OCI-LY7 (cell line): Measurements from ENCODE around the gene RCBTB2. TPM values are rescaled to one million over a fixed set of nuclear protein-coding genes. Genes with fewer than 3 reads are reported as not detected.

Source experiments
- BruUV-seq: library from RNA; stranded (reverse); fragments of 400-500 nt; replicated peaks from 2 replicates; lab custom pipeline; 2021; lab: Mats Ljungman, UMichigan
- CTCF ChIA-PET: fragments of 300-600 bp; sonication (Branson Sonifier 250); formaldehyde crosslinking; loops from one replicate; lab custom pipeline; 2022; ENCODE audit warnings: antibody characterized with exemption; ENCODE audit not compliant: unreplicated experiment; lab: Charles Lee
- POLR2A ChIA-PET: fragments of 300-600 bp; sonication (Branson Sonifier 250); formaldehyde crosslinking; loops from one replicate; lab custom pipeline; 2022; ENCODE audit warnings: antibody characterized with exemption; lab: Charles Lee
- DNase-seq: peaks from one replicate; pipeline ENCODE4 v3.0.0-alpha.2; 2015; ENCODE audit warnings: low spot score
- H2AFZ ChIP-seq: fragments of 200-600 bp; sonication (generic), shearing (Covaris generic); 2 replicates; pipeline ENCODE4 v1.6.1; 2014; ENCODE audit warnings: mild to moderate bottlenecking, antibody characterized with exemption, low read length, moderate library complexity
- H3K27ac ChIP-seq: fragments of 200-600 bp; sonication (generic); 2 replicates; pipeline ENCODE4 v1.5.1; 2014; ENCODE audit warnings: mixed run types, low read depth, mild to moderate bottlenecking, moderate library complexity, low read length, inconsistent platforms; ENCODE audit not compliant: poor library complexity, severe bottlenecking
- H3K36me3 ChIP-seq: fragments of 200-600 bp; sonication (generic); 2 replicates; pipeline ENCODE4 v1.6.1; 2014; ENCODE audit warnings: mild to moderate bottlenecking, antibody characterized with exemption, low read length, moderate library complexity, mixed read lengths; ENCODE audit not compliant: insufficient read depth
- H3K4me1 ChIP-seq: fragments of 200-600 bp; sonication (generic); 2 replicates; pipeline ENCODE4 v1.5.1; 2014; ENCODE audit warnings: mild to moderate bottlenecking, low read length; ENCODE audit not compliant: insufficient read depth, poor library complexity, severe bottlenecking
- H3K4me2 ChIP-seq: fragments of 200-600 bp; sonication (generic); 2 replicates; pipeline ENCODE4 v1.6.1; 2014; ENCODE audit warnings: mild to moderate bottlenecking, low read length
- H3K4me3 ChIP-seq: fragments of 200-600 bp; sonication (generic); 2 replicates; pipeline ENCODE4 v1.5.1; 2014; ENCODE audit warnings: mild to moderate bottlenecking, low read depth, low read length; ENCODE audit not compliant: poor library complexity, severe bottlenecking
- H3K79me2 ChIP-seq: fragments of 200-600 bp; sonication (generic); 2 replicates; pipeline ENCODE4 v1.6.1; 2016; ENCODE audit warnings: low read depth, mild to moderate bottlenecking, low read length, moderate library complexity, mixed read lengths; ENCODE audit not compliant: insufficient read depth
- H3K9me2 ChIP-seq: fragments of 200-600 bp; sonication (generic); 2 replicates; pipeline ENCODE4 v1.6.1; 2016; ENCODE audit warnings: mild to moderate bottlenecking, low read length, mixed read lengths; ENCODE audit not compliant: insufficient read depth
- H3K9me3 ChIP-seq: fragments of 200-600 bp; sonication (generic); 2 replicates; pipeline ENCODE4 v1.6.1; 2014; ENCODE audit warnings: mild to moderate bottlenecking, mixed run types, low read length, mixed read lengths
- H4K20me1 ChIP-seq: fragments of 200-600 bp; sonication (generic); 2 replicates; pipeline ENCODE4 v1.6.1; 2014; ENCODE audit warnings: mild to moderate bottlenecking, antibody characterized with exemption, low read length, moderate library complexity, mixed read lengths; ENCODE audit not compliant: insufficient read depth
- EZH2phosphoT487 ChIP-seq: fragments of 200-600 bp; sonication (generic); IDR thresholded peaks from 2 replicates; pipeline ENCODE4 v1.6.1; 2018; ENCODE audit warnings: low read depth, borderline replicate concordance, mild to moderate bottlenecking, mixed run types, antibody characterized with exemption, low read length, moderate library complexity, mixed read lengths
- intact Hi-C: fragments of 100-400 bp; cut with micrococcal nuclease; formaldehyde crosslinking; loops from one replicate; pipeline ENCODE4 v1.10.0; 2022; ENCODE audit not compliant: unreplicated experiment
- total RNA-seq, 2 experiments: library from RNA; depleted of rRNA in 1 of 2; stranded (reverse); fragments of >200 nt in 1 of 2; shearing (Covaris generic) in 1 of 2; gene quantifications; 2 replicates each; pipeline ENCODE4 v1.2.3, GENCODE V29; 2014 to 2022
- TF ChIP-seq, protein P1 (sequence below): fragments of 200-600 bp; sonication (generic); conservative IDR thresholded peaks from 2 replicates; pipeline ENCODE4 v1.5.1; 2014; ENCODE audit warnings: mild to moderate bottlenecking, antibody characterized with exemption, low read length, moderate library complexity, mixed read lengths

The RCBTB2 gene
- total RNA-seq, 2 experiments from 2014 or later = 7.2 to 9.0 TPM

DNA sequence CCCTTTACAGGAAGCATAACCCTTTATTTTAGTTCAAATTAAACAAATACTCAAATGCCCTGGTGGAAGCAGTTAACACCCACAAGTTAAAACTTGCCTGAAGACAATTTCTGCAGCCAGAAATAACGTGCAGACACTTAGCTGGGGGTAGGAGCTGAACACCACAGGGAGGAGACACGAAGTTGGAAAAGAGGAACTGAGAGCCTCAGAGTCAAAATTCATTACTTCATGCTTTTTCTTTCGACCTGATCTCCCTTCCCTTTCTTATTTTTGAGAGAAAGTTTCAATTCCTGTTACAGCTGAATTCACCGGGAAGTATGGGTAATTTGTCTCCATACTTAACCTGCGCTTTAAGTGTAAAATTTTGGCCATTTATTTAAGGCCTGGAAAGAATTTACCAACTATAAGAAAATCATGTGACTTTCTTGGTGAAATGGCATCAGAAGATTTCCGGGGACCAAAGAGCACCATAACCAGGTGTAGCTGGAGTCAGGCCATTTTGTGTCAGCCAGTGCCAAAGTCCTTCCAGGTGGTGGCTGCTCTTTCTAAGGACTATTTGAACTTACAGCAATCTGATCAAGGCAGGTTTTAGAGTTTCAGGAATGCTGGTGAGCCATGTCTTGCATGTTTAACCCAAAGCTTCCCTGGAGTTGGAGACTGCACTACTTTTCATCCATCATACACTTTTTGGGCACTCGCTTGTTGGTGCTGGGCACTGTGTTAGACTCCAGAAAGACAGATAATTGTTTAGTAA is 46.5 kb upstream of the RCBTB2 start:
- Histone ChIP-seq H3K9me3 (no peaks in the 10 kb centered on the region), H2AFZ (no peak overlapping the region), H3K4me3 (peak overlapping the region; percentile 41), H3K27ac (peak overlapping the region; percentile 65), H3K4me1 (peaks cover 44% of the 10 kb centered on the region), H3K79me2 (no peaks in the 10 kb centered on the region), H3K4me2 (peak overlapping the region; percentile 71), H4K20me1 (no peaks in the 10 kb centered on the region), H3K9me2 (no peaks in the 10 kb centered on the region), H3K36me3 (no peaks in the 10 kb centered on the region)
- ChIA-PET CTCF (interaction anchor here (0.7 to 1.3 kb wide), 7 partner anchors 10 to 541 kb away, joined by 3 to 6 read pairs (median 4); partner anchors contain the start of gene NUDT15), POLR2A (interaction anchor here (0.6 to 2.4 kb wide), 12 partner anchors 9 to 450 kb away, joined by 3 to 19 read pairs (median 5); partner anchors contain the start of gene RCBTB2)
- DNase-seq = peak; percentile 88
- no peak for TF ChIP-seq EZH2phosphoT487
- TF ChIP-seq, protein P1, sequence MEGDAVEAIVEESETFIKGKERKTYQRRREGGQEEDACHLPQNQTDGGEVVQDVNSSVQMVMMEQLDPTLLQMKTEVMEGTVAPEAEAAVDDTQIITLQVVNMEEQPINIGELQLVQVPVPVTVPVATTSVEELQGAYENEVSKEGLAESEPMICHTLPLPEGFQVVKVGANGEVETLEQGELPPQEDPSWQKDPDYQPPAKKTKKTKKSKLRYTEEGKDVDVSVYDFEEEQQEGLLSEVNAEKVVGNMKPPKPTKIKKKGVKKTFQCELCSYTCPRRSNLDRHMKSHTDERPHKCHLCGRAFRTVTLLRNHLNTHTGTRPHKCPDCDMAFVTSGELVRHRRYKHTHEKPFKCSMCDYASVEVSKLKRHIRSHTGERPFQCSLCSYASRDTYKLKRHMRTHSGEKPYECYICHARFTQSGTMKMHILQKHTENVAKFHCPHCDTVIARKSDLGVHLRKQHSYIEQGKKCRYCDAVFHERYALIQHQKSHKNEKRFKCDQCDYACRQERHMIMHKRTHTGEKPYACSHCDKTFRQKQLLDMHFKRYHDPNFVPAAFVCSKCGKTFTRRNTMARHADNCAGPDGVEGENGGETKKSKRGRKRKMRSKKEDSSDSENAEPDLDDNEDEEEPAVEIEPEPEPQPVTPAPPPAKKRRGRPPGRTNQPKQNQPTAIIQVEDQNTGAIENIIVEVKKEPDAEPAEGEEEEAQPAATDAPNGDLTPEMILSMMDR = no peak
- intact Hi-C loops = loop anchor here (1.0 to 10.0 kb wide), 5 partner anchors 17 to 1045 kb away; partner anchors contain the start of genes ARL11 and RCBTB2
- no TSS peak for BruUV-seq

DNA sequence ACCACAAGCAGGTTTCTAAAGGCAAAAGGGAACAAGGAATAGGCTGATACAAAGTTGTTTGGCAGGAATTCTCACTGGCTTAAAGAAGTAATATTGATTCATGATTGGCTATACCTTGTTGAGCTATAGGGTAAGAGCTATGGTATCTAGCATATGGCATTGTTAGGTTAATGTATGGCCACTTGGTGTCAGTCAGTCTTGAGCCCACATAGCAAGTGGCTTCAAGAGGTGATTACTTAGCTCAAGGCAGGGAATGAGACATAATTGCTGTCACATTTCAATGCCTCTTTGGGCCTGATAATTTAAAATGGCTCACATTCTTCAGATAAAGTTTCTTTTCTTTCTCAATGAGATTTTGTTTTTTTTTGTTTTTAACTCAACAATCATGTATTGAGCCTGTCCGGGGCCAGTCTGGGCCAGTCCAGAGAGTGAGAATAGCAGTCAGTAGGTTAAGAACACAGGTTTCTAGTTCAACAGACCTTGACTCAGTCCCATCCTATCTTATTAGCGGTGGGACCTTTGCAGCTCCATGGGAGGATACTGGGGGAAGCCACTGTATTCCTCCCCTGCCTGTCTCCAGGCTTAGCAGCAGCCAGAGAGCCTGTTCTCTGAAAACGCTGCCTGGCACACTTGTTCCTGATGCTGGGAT is 45.8 kb upstream of the RCBTB2 start:
- ChIA-PET CTCF (interaction anchor here (0.6 to 1.3 kb wide), 7 partner anchors 9 to 541 kb away, joined by 3 to 6 read pairs (median 4); partner anchors contain the start of gene NUDT15), POLR2A (interaction anchor here (0.7 to 2.4 kb wide), 10 partner anchors 8 to 718 kb away, joined by 3 to 19 read pairs (median 5); partner anchors contain the start of gene RCBTB2)
- intact Hi-C loops = loop anchor here (1.0 to 10.0 kb wide), 5 partner anchors 16 to 1046 kb away; partner anchors contain the start of genes ARL11 and RCBTB2
- H3K4me2 ChIP-seq = peak overlapping the region; percentile 71
- TF ChIP-seq, protein P1 = peak; percentile 52
- TF ChIP-seq EZH2phosphoT487 = no peak
- peaks cover 51% of the 10 kb centered on the region for H3K4me1 ChIP-seq
- peak overlapping the region; percentile 40 for H3K4me3 ChIP-seq
- no peaks in the 10 kb centered on the region for H4K20me1 ChIP-seq
- no peaks in the 10 kb centered on the region for H3K9me3 ChIP-seq
- BruUV-seq = no TSS peak
- H3K79me2 ChIP-seq = no peaks in the 10 kb centered on the region
- H3K9me2 ChIP-seq = no peaks in the 10 kb centered on the region
- peak overlapping the region; percentile 65 for H3K27ac ChIP-seq
- H2AFZ ChIP-seq = no peak overlapping the region
- DNase-seq = peak; percentile 45
- no peaks in the 10 kb centered on the region for H3K36me3 ChIP-seq
